Measurements from ENCODE around the gene SCAF1.

DNA sequence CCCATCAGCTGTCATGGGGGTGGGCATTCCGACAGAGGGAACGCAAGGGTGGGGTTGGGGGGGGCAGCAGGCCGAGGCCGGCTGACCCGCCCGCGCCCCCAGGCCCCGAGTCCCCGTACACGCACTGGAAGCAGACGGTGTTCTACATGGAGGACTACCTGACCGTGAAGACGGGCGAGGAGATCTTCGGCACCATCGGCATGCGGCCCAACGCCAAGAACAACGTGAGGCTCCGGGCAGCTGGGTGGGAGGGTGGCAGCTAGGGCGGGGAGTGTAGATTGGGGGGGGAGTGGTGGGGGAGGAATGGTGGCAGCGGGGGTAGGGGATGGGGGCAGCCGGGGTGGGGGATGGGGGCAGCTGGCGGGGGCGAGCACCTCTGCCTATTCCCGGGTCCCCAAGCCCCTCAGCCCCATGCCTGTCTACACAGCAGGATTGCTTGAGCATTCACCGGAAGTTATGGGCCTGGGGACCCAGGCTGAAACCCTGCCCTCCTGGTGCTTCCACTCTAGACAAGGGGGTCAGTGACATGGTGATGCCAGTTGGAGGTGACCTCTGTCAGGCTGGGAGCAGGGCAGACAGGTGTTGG, 44.6 kb downstream of the SCAF1 start:
- TF ChIP-seq, protein P1, sequence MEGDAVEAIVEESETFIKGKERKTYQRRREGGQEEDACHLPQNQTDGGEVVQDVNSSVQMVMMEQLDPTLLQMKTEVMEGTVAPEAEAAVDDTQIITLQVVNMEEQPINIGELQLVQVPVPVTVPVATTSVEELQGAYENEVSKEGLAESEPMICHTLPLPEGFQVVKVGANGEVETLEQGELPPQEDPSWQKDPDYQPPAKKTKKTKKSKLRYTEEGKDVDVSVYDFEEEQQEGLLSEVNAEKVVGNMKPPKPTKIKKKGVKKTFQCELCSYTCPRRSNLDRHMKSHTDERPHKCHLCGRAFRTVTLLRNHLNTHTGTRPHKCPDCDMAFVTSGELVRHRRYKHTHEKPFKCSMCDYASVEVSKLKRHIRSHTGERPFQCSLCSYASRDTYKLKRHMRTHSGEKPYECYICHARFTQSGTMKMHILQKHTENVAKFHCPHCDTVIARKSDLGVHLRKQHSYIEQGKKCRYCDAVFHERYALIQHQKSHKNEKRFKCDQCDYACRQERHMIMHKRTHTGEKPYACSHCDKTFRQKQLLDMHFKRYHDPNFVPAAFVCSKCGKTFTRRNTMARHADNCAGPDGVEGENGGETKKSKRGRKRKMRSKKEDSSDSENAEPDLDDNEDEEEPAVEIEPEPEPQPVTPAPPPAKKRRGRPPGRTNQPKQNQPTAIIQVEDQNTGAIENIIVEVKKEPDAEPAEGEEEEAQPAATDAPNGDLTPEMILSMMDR (IDR thresholded peaks at IDR 0.05; ENCODE audit: insufficient read depth, low read length), result no peak
- no peak for TF ChIP-seq POLR2AphosphoS5 (IDR thresholded peaks at IDR 0.05; ENCODE audit: low read depth)
